Stimulated activated CD8-positive, alpha-beta memory T cell treated with anti-CD3 and anti-CD28 coated beads, Interleukin-7, amount 100 ng/mL, for 4 hours (primary cell): Measurements from ENCODE around the gene AK4.
"Not testable (repeated sequence)": the region's sequence is repeated elsewhere in the genome, so short reads cannot be mapped to it uniquely, and the experiment has no call there.

Experiments used
- DNase-seq, 2 donors: peaks; one replicate each; pipeline ENCODE4 v3.0.0-alpha.2; 2020; ENCODE audit warnings: low read depth in 2 of 2

AK4 gene

DNA sequence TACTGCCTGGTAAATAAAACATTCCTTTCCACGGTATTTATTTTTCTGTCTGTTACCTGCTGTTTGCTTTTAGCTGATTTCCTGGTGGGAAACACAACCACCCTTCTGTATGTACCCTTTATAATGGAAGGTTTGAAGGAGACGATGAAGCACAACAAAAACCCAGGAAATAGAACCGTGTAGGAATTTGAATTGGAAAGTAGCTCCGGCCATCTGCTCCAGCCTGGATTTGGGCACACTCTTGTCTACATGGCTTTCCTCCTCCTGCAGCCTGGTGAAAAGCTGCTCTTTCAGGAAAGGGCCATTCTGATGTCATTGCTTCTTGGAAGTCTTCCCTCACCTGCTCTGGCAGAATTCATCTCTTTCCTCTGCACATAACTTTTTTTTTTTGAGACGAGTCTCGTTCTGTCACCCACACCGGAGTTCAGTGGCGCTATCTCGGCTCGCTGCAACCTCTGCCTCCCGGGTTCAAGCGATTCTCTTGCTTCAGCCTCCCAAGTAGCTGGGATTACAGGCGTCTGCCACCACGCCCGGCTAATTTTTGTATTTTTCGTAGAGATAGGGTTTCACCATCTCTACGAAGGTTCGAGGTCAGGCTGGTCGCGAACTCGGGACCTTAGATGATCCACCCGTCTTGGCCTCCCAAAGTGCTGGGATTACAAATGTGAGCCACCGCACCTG lies 2.7 kb downstream of the AK4 start:
- no peak for DNase-seq

DNA sequence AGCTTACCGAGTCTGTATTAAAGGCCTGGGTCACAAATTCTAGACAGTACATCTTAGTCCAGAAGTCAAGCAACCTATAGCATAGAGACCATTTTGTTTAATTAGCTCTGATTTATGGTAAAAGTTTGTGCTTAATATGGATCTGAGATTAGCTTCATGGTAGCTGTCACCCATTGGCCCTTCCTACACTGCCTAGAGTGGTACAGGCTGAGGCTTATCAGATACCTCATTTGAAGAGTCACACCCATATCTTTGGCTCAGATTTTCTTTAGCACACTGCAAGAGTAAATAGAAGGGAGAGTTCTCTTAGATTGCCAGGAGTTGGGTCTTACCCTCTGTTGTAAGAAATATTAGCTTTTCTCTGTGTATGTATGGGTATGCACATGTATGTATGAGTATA lies 3.6 kb downstream of the AK4 start:
- no peak for DNase-seq

DNA sequence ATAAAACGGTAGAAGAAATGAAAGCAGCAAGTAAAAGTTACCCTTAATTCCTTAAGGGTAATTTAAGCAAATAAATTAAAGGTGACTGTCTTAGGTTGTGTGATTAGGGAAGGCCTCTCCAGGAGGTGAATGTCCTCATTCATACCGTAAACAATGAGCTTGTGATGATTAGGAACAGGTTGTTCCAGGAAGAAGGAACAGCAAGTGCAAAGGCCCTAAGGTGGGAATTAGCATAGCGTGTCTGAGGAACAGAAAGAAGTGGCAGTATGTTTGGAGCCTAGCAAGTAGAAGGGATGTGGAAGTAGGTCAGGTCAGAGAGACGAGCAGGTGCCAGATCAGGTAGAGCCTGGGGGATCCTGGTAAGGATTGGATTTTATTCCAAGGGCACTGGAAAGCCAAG lies 5.6 kb downstream of the AK4 start:
- DNase-seq = no peak

DNA sequence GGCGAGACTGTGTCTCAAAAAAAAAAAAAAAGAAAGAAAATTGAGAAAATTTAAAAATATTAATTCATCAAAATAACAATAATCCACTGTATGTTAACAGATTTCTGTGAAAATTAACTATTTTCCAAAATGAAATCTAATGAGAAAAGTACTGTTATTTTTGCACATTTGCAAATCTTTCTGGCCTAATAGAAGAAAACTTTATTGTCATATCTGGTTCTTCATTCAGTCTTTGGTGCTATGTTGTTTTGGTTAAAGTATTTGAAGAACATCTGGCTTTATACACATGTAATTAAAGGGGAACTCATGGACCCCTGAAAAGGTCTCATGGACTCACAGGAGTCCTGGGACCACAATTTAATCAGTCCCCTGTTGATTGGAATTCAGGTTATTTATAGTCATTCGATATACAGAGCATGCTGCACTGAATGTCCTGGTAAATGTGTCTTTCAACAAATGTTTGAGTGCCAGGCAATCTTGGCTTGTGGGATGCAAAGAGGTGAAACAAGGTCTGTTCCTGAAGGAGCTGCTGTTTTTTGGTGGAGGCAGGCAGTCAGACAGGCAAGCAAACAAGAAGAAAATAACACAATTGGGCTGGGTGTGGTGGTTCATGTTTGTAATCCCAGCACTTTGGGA lies 9.0 kb downstream of the AK4 start:
- DNase-seq = no peak

DNA sequence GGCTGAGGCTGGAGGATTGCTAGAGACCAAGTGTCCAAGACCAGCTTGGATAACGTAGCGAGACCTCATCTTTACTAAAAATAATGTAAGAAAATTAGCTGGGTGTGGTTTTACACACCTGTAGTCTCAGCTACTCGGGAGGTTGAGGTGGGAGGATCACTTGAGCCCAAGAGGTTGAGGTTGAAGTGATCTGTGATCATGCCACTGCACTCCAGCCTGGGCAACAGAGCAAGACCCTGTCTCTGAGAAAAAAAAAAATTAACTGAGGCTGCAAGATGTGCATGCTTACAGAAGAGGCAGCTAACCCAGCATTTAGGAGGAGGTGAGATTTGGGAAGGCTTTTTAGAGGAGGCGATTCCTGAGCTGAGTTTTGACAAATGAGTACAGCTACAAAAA lies 9.5 kb downstream of the AK4 start:
- DNase-seq = no peak

DNA sequence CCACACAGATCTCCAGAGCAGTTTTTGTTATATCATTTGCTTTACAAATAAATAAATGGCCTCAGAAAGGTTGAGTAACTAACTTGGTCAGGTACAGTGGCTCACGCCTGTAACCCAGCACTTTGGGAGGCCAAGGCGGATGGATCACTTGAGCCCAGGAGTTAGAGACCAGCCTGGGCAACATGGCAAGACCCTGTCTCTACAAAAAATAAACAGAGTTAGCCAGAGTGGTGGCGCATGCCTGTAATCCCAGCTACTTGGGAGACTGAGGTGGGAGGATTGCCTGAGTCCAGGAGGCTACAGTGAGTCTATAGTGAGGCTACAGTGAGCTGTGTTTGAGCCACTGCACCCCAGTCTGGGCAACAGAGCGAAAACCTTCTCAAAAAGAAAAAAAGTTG lies 11.3 kb downstream of the AK4 start:
- not testable (repeated sequence) for DNase-seq

DNA sequence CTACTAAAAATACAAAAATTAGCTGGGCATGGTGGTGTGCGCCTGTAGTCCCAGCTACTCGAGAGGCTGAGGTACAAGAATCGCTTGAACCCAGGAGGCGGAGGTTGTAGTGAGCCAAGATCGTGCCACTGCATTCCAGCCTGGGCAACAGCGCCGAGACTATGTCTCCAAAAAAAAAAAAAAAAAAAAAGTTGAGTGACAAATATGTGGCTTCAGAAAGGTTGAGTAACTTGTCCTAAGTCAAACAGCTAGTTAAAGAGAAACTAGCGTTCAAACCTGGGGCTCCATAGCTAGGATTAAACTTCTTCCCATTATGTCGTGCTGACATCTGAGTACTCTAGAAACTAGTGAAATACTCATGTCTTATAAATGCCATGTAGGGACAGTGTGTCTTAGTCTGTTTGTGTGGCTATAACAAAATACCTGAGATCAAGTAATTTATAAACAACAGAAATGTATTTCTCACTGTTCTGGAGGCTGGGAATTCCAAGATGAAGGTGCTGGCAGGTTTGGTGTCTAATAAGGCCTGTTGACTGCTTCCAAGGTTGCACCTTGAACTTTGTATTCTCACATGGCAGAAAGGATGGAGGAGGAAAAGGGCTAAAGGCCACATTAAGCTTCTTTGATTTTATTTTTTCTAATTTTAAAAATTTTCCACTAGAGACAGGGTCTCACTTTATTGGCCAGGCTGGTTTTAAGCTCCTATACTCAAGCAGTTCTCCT lies 12.0 kb downstream of the AK4 start:
- DNase-seq = no peak

DNA sequence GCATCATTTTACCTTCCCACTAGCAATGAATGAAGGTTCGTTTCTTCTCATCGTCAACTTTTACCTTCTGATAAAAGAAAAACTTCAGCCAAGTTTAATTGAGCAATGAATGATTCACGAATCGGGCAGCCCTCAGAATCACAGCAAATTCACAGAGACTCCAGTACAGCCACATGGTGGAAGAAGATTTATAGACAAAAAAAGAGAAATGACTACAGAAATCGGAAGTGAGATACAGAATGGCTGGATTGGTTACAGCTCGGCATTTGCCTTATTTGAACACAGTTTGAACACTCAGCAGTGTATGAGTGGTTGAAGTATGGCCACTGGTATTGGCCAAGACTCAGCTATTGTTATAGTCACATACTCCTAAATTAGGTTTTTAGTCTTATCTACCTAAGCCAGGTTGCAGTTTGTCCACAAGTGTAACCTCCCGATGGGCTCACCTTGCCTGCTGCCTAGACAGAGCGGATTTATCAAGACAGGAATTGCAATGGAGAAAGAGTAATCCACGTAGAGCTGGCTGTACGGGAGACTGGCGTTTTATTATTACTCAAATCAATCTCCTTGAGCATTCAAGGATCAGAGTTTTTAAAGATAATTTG lies 15.3 kb downstream of the AK4 start:
- no peak for DNase-seq

DNA sequence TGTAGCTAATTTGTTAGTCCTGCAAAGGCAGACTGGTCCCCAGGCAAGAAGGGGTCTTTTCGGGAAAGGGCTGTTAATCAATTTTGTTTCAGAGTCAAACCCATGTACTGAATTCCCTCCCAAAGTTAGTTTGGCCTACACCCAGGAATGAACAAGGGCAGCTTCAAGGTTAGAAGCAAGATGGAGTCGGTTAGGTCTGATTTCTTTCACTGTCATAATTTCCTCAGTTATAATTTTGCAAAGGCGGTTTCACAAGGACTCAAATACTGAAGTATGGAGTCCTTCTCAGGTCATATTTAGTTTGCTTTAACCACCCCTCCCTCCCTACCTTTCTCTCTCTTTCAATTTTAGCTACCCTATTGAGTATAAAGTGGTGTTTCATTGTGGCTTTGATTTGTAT lies 16.1 kb downstream of the AK4 start:
- not testable (repeated sequence) for DNase-seq

DNA sequence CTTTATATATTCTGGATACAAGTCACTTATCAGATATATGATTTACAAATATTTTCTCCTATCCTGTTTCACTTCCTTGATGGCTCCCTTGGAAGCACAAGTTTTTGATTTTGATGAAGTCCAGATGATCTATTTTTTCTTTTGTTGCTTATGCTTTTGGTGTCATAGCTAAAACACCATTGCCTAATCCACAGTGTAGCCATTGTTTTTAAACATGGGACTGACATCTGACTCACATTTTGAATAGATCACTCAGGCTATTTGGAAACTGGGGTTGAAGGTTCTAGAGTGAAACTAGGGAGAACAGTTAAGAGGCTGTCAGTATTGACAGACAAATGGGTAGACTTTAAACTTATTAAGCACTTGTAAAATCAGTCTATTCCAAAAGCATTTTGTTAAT lies 16.6 kb downstream of the AK4 start:
- no peak for DNase-seq

DNA sequence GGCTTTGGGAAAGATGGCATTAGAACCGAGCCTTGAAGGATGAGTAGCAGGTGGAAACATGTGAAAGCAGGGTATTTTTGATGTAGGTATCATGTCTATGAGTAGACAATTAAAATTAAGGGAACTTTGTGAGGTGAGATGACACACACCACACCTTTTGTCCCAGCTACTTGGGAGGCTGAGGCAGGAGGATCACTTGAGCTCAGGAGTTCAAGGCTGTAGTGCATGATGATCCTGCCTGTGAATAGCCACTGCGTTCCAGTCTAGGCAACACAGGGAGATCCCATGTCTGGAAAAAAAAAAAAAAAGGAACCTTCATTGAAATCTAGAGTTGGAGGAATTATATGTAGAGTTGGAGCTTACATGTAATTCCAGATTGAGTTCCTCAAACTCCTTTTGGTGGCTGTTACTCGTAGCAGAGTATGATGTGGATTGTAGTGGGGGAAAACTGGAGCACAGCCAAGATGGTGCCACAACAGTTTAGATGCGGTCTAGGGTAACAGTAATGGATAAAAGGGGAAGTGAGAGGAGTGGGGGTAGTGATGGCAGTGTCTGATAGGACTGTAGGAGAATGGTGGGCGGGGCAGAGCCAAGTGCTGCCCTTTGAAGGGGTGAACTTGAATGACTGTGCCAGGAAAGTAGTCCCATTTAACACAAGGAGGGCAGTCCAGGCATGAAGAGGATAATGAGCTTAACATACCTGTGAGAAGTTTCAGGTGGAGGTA lies 17.4 kb downstream of the AK4 start:
- no peak for DNase-seq

DNA sequence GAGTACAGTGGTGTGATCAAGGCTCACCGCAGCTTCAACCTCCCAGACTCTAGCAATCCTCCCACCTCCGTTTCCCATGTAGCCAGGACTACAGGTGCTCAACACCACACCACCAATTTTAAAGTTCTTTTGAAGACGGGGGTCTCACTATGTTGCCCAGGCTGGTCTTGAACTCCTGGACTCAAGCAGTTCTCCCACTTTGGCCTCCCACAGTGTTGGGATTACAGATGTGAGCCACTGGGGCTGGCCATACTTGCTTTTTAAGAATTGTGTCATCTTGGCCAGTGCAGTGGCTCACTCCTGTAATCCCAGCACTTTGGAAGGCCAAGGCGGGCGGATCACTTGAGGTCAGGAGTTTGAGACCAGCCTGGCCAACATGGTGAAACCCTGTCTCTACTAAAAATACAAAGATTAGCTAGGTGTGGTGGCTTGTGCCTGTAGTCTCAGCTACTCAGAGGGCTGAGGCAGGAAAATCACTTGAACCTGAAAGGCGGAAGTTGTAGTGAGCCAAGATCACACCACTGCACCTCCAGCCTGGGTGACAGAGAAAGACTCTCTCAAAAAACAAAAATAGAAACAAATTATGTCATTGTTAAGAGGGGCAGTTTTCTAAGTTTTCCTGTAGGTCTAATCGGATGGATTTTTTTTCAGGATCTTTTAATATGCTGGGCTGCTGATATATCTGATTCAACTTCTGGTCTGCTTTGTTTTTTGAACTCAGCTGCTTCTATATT lies 18.7 kb downstream of the AK4 start:
- DNase-seq = no peak

DNA sequence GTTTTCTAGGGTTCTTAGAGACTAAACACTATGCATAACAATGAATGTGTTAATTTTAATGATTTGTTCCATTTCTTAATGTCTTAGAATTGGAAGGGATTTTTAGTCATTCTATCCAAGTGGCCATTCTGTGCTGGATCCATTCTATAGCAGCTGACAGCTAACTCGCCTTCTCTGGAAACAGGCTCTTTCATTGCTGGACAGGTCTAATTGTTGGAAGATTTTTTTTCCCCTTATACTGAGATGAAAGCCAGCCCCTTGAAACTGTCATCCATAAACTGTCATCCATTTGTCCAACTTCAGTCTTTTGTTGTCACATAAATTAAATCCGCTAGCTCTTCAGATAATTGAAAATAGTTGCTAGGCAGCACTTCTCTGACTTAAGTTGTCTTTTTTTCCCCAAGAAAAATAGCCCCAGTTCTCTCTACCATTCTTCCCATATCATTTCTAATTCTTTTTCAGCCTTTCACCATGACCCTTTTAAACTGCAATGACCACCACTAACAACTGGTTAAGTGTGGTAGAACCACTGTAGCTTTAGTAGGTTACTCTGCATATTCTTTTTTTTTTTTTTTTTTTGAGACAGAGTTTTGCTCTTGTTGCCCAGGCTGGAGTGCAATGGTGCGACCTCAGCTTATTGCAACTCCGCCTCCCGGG lies 19.7 kb downstream of the AK4 start:
- DNase-seq = no peak

DNA sequence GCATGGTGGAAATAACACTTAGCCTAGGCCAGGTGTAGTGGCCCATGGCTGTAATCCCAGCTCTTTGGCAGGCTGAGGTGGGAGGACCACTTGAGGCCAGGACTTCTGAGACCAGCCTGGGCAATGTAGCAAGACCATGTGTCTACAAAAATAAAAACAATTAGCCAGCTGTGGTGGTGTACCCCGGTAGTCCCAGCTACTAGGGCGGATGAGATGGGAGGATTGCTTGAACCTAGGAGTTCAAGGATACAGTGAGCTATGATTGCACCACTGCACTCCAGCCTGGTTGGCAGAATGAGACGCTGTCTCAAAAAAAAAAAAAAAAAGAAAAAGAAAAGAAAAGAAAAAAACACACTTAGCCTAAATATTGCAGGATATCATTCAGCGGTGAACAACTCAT lies 20.9 kb downstream of the AK4 start:
- DNase-seq = no peak

DNA sequence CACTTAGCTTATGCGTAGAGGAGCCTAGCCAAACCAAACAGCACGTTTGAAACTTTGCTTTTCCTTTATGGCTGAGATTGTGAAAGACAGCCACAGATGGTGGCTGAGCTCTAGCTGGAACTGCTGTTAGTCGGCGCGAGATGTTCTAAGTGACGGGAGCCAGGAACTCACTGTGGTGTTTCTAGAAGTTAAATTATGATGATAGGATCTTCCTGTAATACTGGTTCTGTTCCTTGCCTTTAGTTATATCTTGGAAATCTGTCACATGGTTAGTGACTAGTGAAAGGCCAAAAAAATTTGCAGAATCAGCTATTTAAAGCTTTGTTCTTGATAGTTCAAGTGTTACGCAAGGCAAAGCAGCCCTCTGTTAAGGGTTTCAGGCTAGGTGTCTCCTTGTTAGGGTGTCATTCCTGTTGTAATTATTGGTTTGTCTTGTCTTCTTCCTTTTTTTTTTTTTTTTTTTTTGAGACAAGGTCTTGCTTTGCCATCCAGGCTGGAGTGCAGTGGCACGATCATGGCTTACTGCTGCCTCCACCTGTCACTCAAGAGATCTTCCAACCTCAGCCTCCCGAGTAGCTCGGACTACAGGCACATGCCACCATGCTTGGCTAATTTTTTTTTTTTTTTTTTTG lies 22.6 kb downstream of the AK4 start:
- DNase-seq = no peak

DNA sequence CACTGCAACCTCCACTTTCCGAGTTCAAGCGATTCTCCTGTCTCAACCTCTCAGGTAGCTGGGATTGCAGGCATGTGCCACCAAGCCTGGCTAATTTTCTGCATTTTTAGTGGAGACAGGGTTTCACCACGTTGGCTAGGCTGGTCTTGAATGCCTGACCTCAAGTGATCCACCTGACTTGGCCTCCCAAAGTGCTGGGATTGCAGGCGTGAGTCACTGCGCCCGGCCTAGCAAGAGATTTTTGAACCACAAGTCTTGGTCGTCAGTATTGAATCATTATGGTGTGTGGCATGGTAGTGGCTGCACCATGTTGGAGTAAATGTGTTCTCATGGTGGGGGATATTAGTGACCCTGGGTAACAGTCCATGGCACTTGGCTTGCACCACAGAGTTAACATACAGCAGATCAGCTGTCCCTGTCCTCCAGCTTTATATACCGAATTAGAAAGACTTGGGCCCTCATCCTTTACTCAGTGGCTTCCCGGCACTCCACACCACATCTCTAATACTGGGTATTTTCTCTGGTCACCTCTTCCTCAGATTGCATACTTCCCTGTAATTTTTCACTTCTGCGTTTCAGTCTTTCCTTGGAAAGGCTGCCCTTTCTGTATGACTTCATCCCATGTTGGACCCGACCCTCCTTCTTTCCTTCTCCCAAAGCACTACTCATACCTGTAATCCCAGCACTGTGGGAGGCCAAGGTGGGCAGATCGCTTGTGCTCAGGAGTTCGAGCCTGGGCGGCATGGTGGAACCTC lies 25.1 kb downstream of the AK4 start:
- DNase-seq = no peak

DNA sequence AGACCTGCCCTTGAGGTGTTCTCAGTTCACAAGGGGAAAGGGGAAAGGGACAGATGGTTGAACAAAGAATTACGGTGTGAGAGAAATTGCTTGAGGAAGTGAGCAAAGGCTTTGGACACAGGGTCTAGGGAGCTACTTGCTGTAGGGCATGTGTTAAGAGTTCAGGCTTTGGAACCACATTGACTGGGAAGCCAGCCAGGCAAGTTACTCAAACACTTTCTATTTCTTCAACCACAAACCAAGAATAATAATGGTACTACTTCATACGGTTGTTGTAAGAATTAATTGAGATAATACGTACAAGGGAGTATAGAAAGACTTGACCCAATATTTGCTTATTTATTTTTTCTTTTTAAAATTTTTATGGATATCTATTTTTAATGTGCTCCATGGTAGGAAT lies 26.6 kb downstream of the AK4 start:
- DNase-seq = no peak

DNA sequence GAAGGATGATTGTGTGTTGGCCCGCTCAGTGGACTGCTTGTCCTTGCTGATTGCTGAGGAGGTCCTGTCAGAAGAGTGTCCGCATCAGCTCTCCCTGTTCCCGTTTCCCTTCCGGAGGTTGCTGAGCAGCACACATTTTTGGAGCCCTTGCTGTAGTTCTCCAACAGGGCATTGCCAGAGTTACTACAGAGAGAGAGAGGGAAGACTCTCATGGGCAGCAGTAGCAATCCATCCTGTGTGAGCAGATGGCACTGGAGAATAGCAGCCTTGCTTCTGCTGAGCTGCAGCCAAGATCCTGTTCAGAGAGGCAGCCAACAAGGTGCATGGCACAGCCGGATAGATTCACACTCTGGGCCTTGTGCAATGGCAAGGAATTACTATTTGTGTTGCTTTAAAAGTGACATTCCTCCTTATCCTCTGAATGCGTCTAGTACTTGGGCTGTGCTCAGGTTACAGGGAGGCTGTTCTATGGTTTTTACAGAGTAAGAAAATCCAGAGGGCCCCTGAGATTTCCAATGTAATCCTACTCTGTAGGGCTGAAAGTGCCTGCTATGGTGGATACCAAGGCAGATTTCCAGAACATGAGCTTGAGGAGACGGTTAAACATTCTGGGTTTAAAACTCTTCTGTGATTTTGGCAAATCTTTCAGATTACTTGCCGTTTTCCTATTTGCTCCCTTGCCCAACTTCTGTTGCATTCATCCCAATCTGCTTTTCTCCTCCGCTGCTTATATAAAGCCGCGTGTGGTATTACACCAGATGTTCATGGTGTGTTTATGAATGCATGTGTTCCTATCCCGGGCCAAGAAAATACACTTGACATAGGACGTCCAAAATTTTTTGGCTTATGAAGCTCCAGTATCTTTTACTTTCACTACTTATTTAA lies 27.4 kb downstream of the AK4 start:
- DNase-seq = no peak

DNA sequence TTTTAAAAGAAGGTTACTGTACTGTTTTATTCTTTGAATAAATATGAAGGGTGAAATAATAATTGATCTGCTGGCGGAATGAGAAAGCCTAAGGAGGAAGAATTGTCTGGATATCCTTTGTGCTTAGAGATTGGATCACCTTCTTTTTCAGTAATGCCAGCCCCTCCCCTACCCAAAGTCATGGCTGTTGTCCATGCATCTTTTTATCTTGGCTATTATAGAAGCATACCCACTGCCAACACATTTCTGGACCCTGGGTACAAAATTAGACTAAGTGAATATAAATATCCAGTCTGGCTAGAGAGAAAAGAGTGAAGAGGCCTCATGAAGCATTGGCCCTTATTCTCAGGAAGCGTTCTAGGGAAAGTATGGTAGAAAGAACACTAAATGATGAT lies 28.1 kb downstream of the AK4 start:
- DNase-seq = no peak
